SK-MEL-5 (cell line): Measurements from ENCODE around the gene ALOX5AP. TPM values are rescaled to one million over a fixed set of nuclear protein-coding genes. Genes with fewer than 3 reads are reported as not detected.

Experiments
- DNase-seq: peaks from one replicate; pipeline ENCODE4 v3.0.0-alpha.2; 2016; ENCODE audit warnings: low read depth, low spot score
- in situ Hi-C: cut with HindIII; loops from 2 replicates; pipeline ENCODE4 v1.10.0; 2016; ENCODE audit warnings: low sequenced_read_pairs, high pct_unique_total_duplicates, low pct_unique_long_range_greater_than_20kb
- polyA plus RNA-seq, 2 experiments: library from polyadenylated mRNA; depleted of rRNA; stranded (reverse); fragments of >200 nt; gene quantifications; 2 replicates each; pipeline ENCODE4 v1.2.3, GENCODE V29; 2015
- total RNA-seq: library from RNA; depleted of rRNA; stranded (reverse); fragments of >200 nt; shearing (Covaris generic); gene quantifications from 2 replicates; pipeline ENCODE4 v1.2.3, GENCODE V29; 2014; rRNA removed

ALOX5AP gene
- total RNA-seq: 0.24 TPM in 1 of 2 replicates, not detected in the other
- not detected in 2 replicates for polyA plus RNA-seq (2015; cell fraction: cytosol; rRNA removed)
- not detected in 2 replicates for polyA plus RNA-seq (2015; cell fraction: nucleus; rRNA removed)

GRCh38 chr13:30735025-30735871, at the start of gene ALOX5AP:
ALOX5AP (plus strand) TSS chr13:30735543; CDS start chr13:30735606, 63 bp downstream.
- in situ Hi-C loops: no loop called here

GRCh38 chr13:30685987-30686386, 49.4 kb upstream of the ALOX5AP start:
- DNase-seq: no peak
- in situ Hi-C loops: no loop called here

More at GRCh38 chr13:30735025-30735871, at the start of gene ALOX5AP:
- no peak for DNase-seq

- in situ Hi-C loops: no loop called here
- DNase-seq: no peak
Measured at GRCh38 chr13:30687601-30688000, 47.7 kb upstream of the ALOX5AP start.

- DNase-seq: no peak
- in situ Hi-C loops: no loop called here
Measured at GRCh38 chr13:30689752-30690151, 45.6 kb upstream of the ALOX5AP start.

GRCh38 chr13:30690282-30691188, 44.8 kb upstream of the ALOX5AP start:
- DNase-seq: peak; percentile 30
- in situ Hi-C loops: no loop called here

GRCh38 chr13:30692113-30692512, 43.2 kb upstream of the ALOX5AP start:
- in situ Hi-C loops: no loop called here
- DNase-seq: no peak

- DNase-seq: no peak
Measured at GRCh38 chr13:30696278-30697176, 38.8 kb upstream of the ALOX5AP start.

GRCh38 chr13:30697177-30697953, 38.0 kb upstream of the ALOX5AP start:
- in situ Hi-C loops: no loop called here
- no peak for DNase-seq

More at GRCh38 chr13:30696278-30697176, 38.8 kb upstream of the ALOX5AP start:
- in situ Hi-C loops: no loop called here

- in situ Hi-C loops: no loop called here
- no peak for DNase-seq
Measured at GRCh38 chr13:30697996-30698401, 37.3 kb upstream of the ALOX5AP start.

- in situ Hi-C loops: no loop called here
- DNase-seq: no peak
Measured at GRCh38 chr13:30698488-30699005, 36.8 kb upstream of the ALOX5AP start.

GRCh38 chr13:30700364-30700763, 35.0 kb upstream of the ALOX5AP start:
- no peak for DNase-seq
- in situ Hi-C loops: no loop called here

- no peak for DNase-seq
- in situ Hi-C loops: no loop called here
Measured at GRCh38 chr13:30702006-30702405, 33.3 kb upstream of the ALOX5AP start.

- DNase-seq: no peak
- in situ Hi-C loops: no loop called here
Measured at GRCh38 chr13:30704596-30704995, 30.7 kb upstream of the ALOX5AP start.

GRCh38 chr13:30705680-30706079, 29.7 kb upstream of the ALOX5AP start:
- DNase-seq: no peak

GRCh38 chr13:30708541-30708940, 26.8 kb upstream of the ALOX5AP start:
- in situ Hi-C loops: no loop called here
- no peak for DNase-seq

More at GRCh38 chr13:30705680-30706079, 29.7 kb upstream of the ALOX5AP start:
- in situ Hi-C loops: no loop called here

- in situ Hi-C loops: no loop called here
- DNase-seq: no peak
Measured at GRCh38 chr13:30710442-30710841, 24.9 kb upstream of the ALOX5AP start.
